H9 (cell line): Measurements from ENCODE around the gene NTSR2. TPM values are rescaled to one million over a fixed set of nuclear protein-coding genes. Genes with fewer than 3 reads are reported as not detected.

Experiments
- DNase-seq: peaks from one replicate; pipeline ENCODE4 v3.0.0-alpha.2; 2017
- H2AFZ ChIP-seq: one replicate; pipeline ENCODE4 v1.6.1; 2013; ENCODE audit warnings: mild to moderate bottlenecking, low read length, control low read depth, moderate library complexity
- H2AK5ac ChIP-seq: 2 replicates; pipeline ENCODE4 v1.6.1; 2013; ENCODE audit warnings: low read length, control low read depth, mixed read lengths; ENCODE audit not compliant: insufficient read length
- H2BK120ac ChIP-seq: one replicate; pipeline ENCODE4 v1.6.1; 2013; ENCODE audit warnings: low read depth, mild to moderate bottlenecking, low read length, control low read depth, inconsistent platforms; ENCODE audit not compliant: poor library complexity, severe bottlenecking
- H2BK12ac ChIP-seq: 2 replicates; pipeline ENCODE4 v1.6.1; 2013; ENCODE audit warnings: low read length, control low read depth, mixed read lengths, low read depth; ENCODE audit not compliant: insufficient read length
- H2BK15ac ChIP-seq: 2 replicates; pipeline ENCODE4 v1.6.1; 2013; ENCODE audit warnings: low read depth, low read length, control low read depth
- H2BK20ac ChIP-seq: one replicate; pipeline ENCODE4 v1.6.1; 2013; ENCODE audit warnings: low read depth, mild to moderate bottlenecking, low read length, control low read depth, inconsistent platforms; ENCODE audit not compliant: poor library complexity, severe bottlenecking
- H2BK5ac ChIP-seq: 2 replicates; pipeline ENCODE4 v1.6.1; 2013; ENCODE audit warnings: low read length, control low read depth, mixed read lengths; ENCODE audit not compliant: insufficient read length
- H3K14ac ChIP-seq: 2 replicates; pipeline ENCODE4 v1.6.1; 2013; ENCODE audit warnings: low read length, control low read depth; ENCODE audit not compliant: insufficient read depth
- H3K18ac ChIP-seq: 2 replicates; pipeline ENCODE4 v1.6.1; 2013; ENCODE audit warnings: low read depth, mild to moderate bottlenecking, mixed read lengths, low read length, control low read depth; ENCODE audit not compliant: insufficient read length
- H3K23ac ChIP-seq: 2 replicates; pipeline ENCODE4 v1.6.1; 2013; ENCODE audit warnings: low read length, control low read depth, mixed read lengths, low read depth; ENCODE audit not compliant: insufficient read length
- H3K23me2 ChIP-seq: 2 replicates; pipeline ENCODE4 v1.6.1; 2013; ENCODE audit warnings: low read depth, mild to moderate bottlenecking, mixed read lengths, low read length, control low read depth; ENCODE audit not compliant: insufficient read length, poor library complexity, severe bottlenecking
- H3K27ac ChIP-seq: 2 replicates; pipeline ENCODE4 v1.5.1; 2013; ENCODE audit warnings: low read length, control low read depth, mixed read lengths, low read depth; ENCODE audit not compliant: insufficient read length
- H3K27me3 ChIP-seq: 2 replicates; pipeline ENCODE4 v1.6.1; 2013; ENCODE audit warnings: low read length, control low read depth, inconsistent platforms; ENCODE audit not compliant: insufficient read depth
- H3K4ac ChIP-seq: 2 replicates; pipeline ENCODE4 v1.6.1; 2013; ENCODE audit warnings: low read depth, mild to moderate bottlenecking, control low read depth, inconsistent platforms, low read length, moderate library complexity
- H3K4me1 ChIP-seq: 2 replicates; pipeline ENCODE4 v1.6.1; 2013; ENCODE audit warnings: low read length, control low read depth, inconsistent platforms; ENCODE audit not compliant: insufficient read depth
- H3K4me2 ChIP-seq: 2 replicates; pipeline ENCODE4 v1.6.1; 2013; ENCODE audit warnings: low read length, control low read depth, mixed read lengths; ENCODE audit not compliant: insufficient read length, insufficient read depth
- H3K56ac ChIP-seq: 2 replicates; pipeline ENCODE4 v1.6.1; 2013; ENCODE audit warnings: low read depth, mild to moderate bottlenecking, mixed read lengths, low read length, control low read depth; ENCODE audit not compliant: insufficient read length
- H3K79me1 ChIP-seq: 2 replicates; pipeline ENCODE4 v1.6.1; 2013; ENCODE audit warnings: low read depth, mild to moderate bottlenecking, moderate library complexity, low read length, control low read depth, inconsistent platforms; ENCODE audit not compliant: insufficient read depth, poor library complexity, severe bottlenecking
- H3K79me2 ChIP-seq: 2 replicates; pipeline ENCODE4 v1.6.1; 2013; ENCODE audit warnings: low read length, control low read depth, inconsistent platforms; ENCODE audit not compliant: insufficient read depth
- H3K9ac ChIP-seq: 2 replicates; pipeline ENCODE4 v1.6.1; 2013; ENCODE audit warnings: low read length, control low read depth, mixed read lengths; ENCODE audit not compliant: insufficient read length; ENCODE audit errors: extremely low read depth
- H3K9me3 ChIP-seq: one replicate; pipeline ENCODE4 v1.6.1; 2013; ENCODE audit warnings: low read depth, low read length, inconsistent platforms; ENCODE audit not compliant: control insufficient read depth
- H3T11ph ChIP-seq: one replicate; pipeline ENCODE4 v1.6.1; 2013; ENCODE audit warnings: mild to moderate bottlenecking, low read length, control low read depth, inconsistent platforms
- H4K20me1 ChIP-seq: one replicate; pipeline ENCODE4 v1.6.1; 2013; ENCODE audit not compliant: control insufficient read depth, insufficient read length, insufficient read depth
- H4K5ac ChIP-seq: 2 replicates; pipeline ENCODE4 v1.6.1; 2013; ENCODE audit warnings: low read depth, mild to moderate bottlenecking, mixed read lengths, low read length, control low read depth; ENCODE audit not compliant: insufficient read length
- H4K8ac ChIP-seq: replicated peaks from 2 replicates; pipeline ENCODE4 v1.6.1; 2013; ENCODE audit warnings: low read length, control low read depth, mixed read lengths, low read depth; ENCODE audit not compliant: insufficient read length
- H4K91ac ChIP-seq: 2 replicates; pipeline ENCODE4 v1.6.1; 2013; ENCODE audit warnings: low read depth, mild to moderate bottlenecking, moderate library complexity, mixed read lengths, low read length, control low read depth; ENCODE audit not compliant: insufficient read length
- H3K27ac Mint-ChIP-seq, 3 experiments: 2 replicates in 2 of 3; 3 replicates in 1 of 3; pipeline ENCODE4 v1.8.0; 2020 to 2021; ENCODE audit warnings: mixed read lengths in 3 of 3, mild to moderate bottlenecking in 1 of 3, moderate library complexity in 1 of 3
- H3K27me3 Mint-ChIP-seq: 2 replicates; pipeline ENCODE4 v1.8.0; 2021; ENCODE audit warnings: low read depth, mild to moderate bottlenecking, moderate library complexity, mixed read lengths
- H3K36me3 Mint-ChIP-seq, 3 experiments: 2 replicates in 2 of 3; 3 replicates in 1 of 3; pipeline ENCODE4 v1.8.0; 2020 to 2021; ENCODE audit warnings: low read depth in 3 of 3, mixed read lengths in 3 of 3; ENCODE audit not compliant: insufficient read depth in 1 of 3
- H3K4me1 Mint-ChIP-seq, 2 experiments: 2 replicates each; pipeline ENCODE4 v1.8.0; 2020; ENCODE audit warnings: mixed read lengths in 2 of 2
- H3K4me3 Mint-ChIP-seq, 2 experiments: 2 replicates in 1 of 2; 3 replicates in 1 of 2; pipeline ENCODE4 v1.8.0; 2020 to 2021; ENCODE audit warnings: mild to moderate bottlenecking in 2 of 2, mixed read lengths in 2 of 2, moderate library complexity in 1 of 2
- H3K9me3 Mint-ChIP-seq, 2 experiments: 2 replicates in 1 of 2; 3 replicates in 1 of 2; pipeline ENCODE4 v1.8.0; 2020; ENCODE audit warnings: mild to moderate bottlenecking in 2 of 2, mixed read lengths in 2 of 2, moderate library complexity in 1 of 2
- CTCF ChIP-seq: fragments of 200-600 bp; sonication (generic); conservative IDR thresholded peaks from 3 replicates; pipeline ENCODE4 v1.8.0; 2021; ENCODE audit warnings: antibody characterized with exemption, mild to moderate bottlenecking
- WGBS: extraction: QIAGEN DNeasy Blood & Tissue Kit; methylation state at CpG from one replicate; pipeline ENCODE4 v1.1.7; 2013; ENCODE audit warnings: missing lambda C conversion rate, low lambda C conversion rate, mixed read lengths; ENCODE audit not compliant: insufficient read length; ENCODE audit errors: extremely low coverage; 5-methylcytosine and 5-hydroxymethylcytosine counted together
- total RNA-seq: library from RNA; stranded (reverse); gene quantifications from 2 replicates; pipeline ENCODE4 v1.2.1, GENCODE V29; 2021

Gene NTSR2
- total RNA-seq, 1 experiment from 2014 or later = not detected

DNA sequence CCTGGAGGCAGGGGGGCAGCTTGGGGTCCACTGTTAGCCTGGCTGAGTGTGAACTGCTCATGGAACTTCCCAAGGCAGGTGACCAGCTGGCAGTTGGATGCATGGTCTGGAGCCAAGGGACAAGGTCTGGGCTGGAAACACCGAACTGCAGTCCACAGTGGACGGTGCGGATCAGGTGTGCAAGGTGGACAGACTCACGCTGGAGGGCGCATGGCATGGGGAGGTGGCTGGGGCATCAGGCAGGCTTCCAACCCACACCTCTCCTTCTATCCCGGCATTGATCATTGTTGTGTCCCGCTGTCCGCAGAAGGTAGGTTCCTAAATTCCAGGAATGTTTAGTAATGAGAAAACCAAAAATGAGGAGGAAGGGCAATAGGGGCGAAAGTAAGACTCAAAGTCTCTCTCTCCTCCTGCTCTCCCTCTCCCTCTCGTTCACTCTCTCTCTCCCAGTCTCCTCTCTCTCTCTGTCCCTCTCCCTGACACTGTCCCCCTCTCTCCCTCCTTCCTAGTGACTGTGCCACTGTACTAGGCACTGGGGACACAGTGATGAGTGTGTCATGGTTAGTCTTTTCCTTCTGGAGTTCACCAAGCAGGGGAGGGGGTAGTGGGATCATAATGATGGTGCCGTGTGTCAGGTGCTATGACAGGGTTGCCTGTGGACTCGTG lies 46.1 kb upstream of the NTSR2 start:
- Histone ChIP-seq H2BK15ac (no peak overlapping the region), H3K27me3 (no peaks in the 10 kb centered on the region), H3K79me2 (no peaks in the 10 kb centered on the region), H2BK5ac (no peak overlapping the region), H3T11ph (no peak overlapping the region), H3K23me2 (no peaks in the 10 kb centered on the region), H3K14ac (no peak overlapping the region; the same call in 1 of the 2 replicates), H3K9me3 (no peaks in the 10 kb centered on the region), H3K79me1 (no peaks in the 10 kb centered on the region), H2BK12ac (no peak overlapping the region), H3K9ac (no peak overlapping the region), H4K8ac (no peak overlapping the region), H3K56ac (no peak overlapping the region), H4K20me1 (no peaks in the 10 kb centered on the region), H2AK5ac (no peak overlapping the region), H2BK120ac (no peak overlapping the region), H3K4me1 (no peaks in the 10 kb centered on the region), H3K18ac (no peak overlapping the region), H3K23ac (no peak overlapping the region), H4K5ac (no peak overlapping the region), H3K4me2 (no peak overlapping the region), H4K91ac (no peak overlapping the region), H3K27ac (no peak overlapping the region), H2AFZ (no peak overlapping the region), H2BK20ac (no peak overlapping the region), H3K4ac (no peak overlapping the region)
- H3K9me3 Mint-ChIP-seq = no peaks in the 10 kb centered on the region
- no peak for DNase-seq
- peaks cover 4% of the 10 kb centered on the region; the same call in 1 of the 2 replicates for H3K27me3 Mint-ChIP-seq
- WGBS = no CpG with 5 or more reads among the region's 12 CpGs
- no peak overlapping the region for H3K27ac Mint-ChIP-seq
- H3K4me3 Mint-ChIP-seq = no peak overlapping the region
- TF ChIP-seq CTCF = no peak
- H3K36me3 Mint-ChIP-seq = no peaks in the 10 kb centered on the region; a peak in 2 of 7 replicates
- peaks cover 0 to 2% of the 10 kb centered on the region in 2 experiments; a peak in 1 of 4 replicates for H3K4me1 Mint-ChIP-seq
